ENCODE measurements around the gene CALN1.

The CALN1 gene

GRCh38 chr7:72099784-72100183, 312.4 kb downstream of the CALN1 start:
- H3K4me3 ChIP-seq (ENCODE audit: low read length) = no peak overlapping the region
- no peak for TF ChIP-seq CTCF (conservative IDR thresholded peaks at IDR 0.05; ENCODE audit: low read depth, low read length)
- no peak for DNase-seq (ENCODE audit: low read depth)

- TF ChIP-seq CTCF (conservative IDR thresholded peaks at IDR 0.05; ENCODE audit: low read depth, low read length) = no peak
- H3K4me3 ChIP-seq (ENCODE audit: low read length) = no peak overlapping the region
- no peak for DNase-seq (ENCODE audit: low read depth)
These were observed 313.1 kb downstream of the CALN1 start for GRCh38 chr7:72098807-72099580.

- no peak for DNase-seq (ENCODE audit: low read depth)
- TF ChIP-seq CTCF (conservative IDR thresholded peaks at IDR 0.05; ENCODE audit: low read depth, low read length) = no peak
- no peak overlapping the region for H3K4me3 ChIP-seq (ENCODE audit: low read length)
These were observed 314.9 kb downstream of the CALN1 start for GRCh38 chr7:72097226-72097625.

GRCh38 chr7:72092769-72093168, 319.4 kb downstream of the CALN1 start:
- TF ChIP-seq CTCF (conservative IDR thresholded peaks at IDR 0.05; ENCODE audit: low read depth, low read length) = no peak
- DNase-seq (ENCODE audit: low read depth) = no peak
- no peak overlapping the region for H3K4me3 ChIP-seq (ENCODE audit: low read length)

- no peak for TF ChIP-seq CTCF (conservative IDR thresholded peaks at IDR 0.05; ENCODE audit: low read depth, low read length)
- DNase-seq (ENCODE audit: low read depth) = no peak
- no peak overlapping the region for H3K4me3 ChIP-seq (ENCODE audit: low read length)
These were observed 324.2 kb downstream of the CALN1 start for GRCh38 chr7:72087926-72088325.

GRCh38 chr7:72080865-72081510, 331.1 kb downstream of the CALN1 start:
- no peak for DNase-seq (ENCODE audit: low read depth)
- H3K4me3 ChIP-seq (ENCODE audit: low read length) = no peak overlapping the region
- TF ChIP-seq CTCF (conservative IDR thresholded peaks at IDR 0.05; ENCODE audit: low read depth, low read length) = no peak

GRCh38 chr7:72080341-72080766, 331.8 kb downstream of the CALN1 start:
- H3K4me3 ChIP-seq (ENCODE audit: low read length) = no peak overlapping the region
- no peak for TF ChIP-seq CTCF (conservative IDR thresholded peaks at IDR 0.05; ENCODE audit: low read depth, low read length)
- no peak for DNase-seq (ENCODE audit: low read depth)

Measured in retinal pigment epithelial cell (primary cell).